ENCODE results near the gene NCEH1. TPM values are rescaled to one million over a fixed set of nuclear protein-coding genes. Genes with fewer than 3 reads are reported as not detected.

NCEH1 gene
- total RNA-seq, 1 donor from 2014 or later, result 1.6 TPM

DNA sequence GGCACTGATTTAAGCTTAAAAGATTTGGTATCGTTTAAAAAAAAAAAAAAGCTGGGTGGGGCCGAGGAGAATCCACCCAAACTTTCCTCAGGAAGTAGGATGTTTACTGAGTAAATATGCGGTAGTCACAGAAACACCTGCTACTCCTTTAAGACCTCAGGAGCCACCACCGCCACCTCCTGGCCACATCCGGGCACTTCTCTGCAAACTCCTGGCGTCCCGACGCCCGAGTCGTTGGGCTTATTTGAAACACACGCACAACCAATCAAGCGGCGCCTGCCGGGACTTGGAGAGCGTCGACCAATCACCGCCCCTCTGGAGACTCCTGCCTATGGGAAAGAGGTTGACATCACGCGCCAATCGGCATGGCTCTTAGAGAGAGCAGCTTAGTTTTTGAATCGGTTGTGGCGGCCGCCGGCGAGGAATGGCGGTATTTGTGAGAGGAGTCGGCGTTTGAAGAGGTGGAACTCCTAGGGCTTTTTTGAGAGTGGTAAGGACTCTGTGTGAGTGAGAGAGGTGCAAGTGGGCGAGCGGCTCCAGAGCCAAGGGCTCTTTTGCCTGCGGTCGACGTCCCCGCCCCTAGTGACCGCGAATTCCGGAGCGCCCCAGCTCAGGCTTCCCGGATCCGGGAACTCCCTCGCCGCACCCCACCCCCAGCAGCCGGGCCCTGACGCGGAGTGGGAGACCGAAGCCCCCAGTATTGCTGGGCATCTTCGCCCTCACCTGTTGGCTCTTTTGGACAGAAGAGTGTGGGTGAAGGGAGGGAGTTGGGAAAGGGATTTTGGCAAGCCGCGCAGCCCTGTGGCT, 39.7 kb upstream of the NCEH1 start, which contains the start of gene ECT2:
Gene ECT2 (plus strand): TSS at position 359 of the 807 bp plus-strand sequence. CDS start 3,805 bp downstream, outside the sequence.
- H3K27ac Mint-ChIP-seq, result peak within 1 kb of the TSS; percentile 99
- H3K4me3 Mint-ChIP-seq, result peak within 1 kb of the TSS; percentile 98
- H3K36me3 Mint-ChIP-seq, result no peaks in the 10 kb centered on the region
- H3K4me1 Mint-ChIP-seq, result peaks cover 13% of the 10 kb centered on the region
- peak; percentile 93 for DNase-seq (ENCODE audit: low spot score in 2 of 2, unreplicated experiment in 2 of 2)
- TF ChIP-seq, protein P1, sequence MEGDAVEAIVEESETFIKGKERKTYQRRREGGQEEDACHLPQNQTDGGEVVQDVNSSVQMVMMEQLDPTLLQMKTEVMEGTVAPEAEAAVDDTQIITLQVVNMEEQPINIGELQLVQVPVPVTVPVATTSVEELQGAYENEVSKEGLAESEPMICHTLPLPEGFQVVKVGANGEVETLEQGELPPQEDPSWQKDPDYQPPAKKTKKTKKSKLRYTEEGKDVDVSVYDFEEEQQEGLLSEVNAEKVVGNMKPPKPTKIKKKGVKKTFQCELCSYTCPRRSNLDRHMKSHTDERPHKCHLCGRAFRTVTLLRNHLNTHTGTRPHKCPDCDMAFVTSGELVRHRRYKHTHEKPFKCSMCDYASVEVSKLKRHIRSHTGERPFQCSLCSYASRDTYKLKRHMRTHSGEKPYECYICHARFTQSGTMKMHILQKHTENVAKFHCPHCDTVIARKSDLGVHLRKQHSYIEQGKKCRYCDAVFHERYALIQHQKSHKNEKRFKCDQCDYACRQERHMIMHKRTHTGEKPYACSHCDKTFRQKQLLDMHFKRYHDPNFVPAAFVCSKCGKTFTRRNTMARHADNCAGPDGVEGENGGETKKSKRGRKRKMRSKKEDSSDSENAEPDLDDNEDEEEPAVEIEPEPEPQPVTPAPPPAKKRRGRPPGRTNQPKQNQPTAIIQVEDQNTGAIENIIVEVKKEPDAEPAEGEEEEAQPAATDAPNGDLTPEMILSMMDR (IDR thresholded peaks at IDR 0.05; ENCODE audit: unreplicated experiment), result peak; percentile 66
- H3K9me3 Mint-ChIP-seq, result no peaks in the 10 kb centered on the region
- no peaks in the 10 kb centered on the region for H3K27me3 Mint-ChIP-seq (ENCODE audit: low read depth)

GRCh38 chr3:172750069-172750367, 39.2 kb upstream of the NCEH1 start:
- H3K4me1 Mint-ChIP-seq, result peaks cover 13% of the 10 kb centered on the region
- DNase-seq (ENCODE audit: low spot score in 2 of 2, unreplicated experiment in 2 of 2), result no peak
- H3K4me3 Mint-ChIP-seq, result peak overlapping the region; percentile 98
- no peaks in the 10 kb centered on the region for H3K9me3 Mint-ChIP-seq
- no peaks in the 10 kb centered on the region for H3K36me3 Mint-ChIP-seq
- TF ChIP-seq, protein P1 (IDR thresholded peaks at IDR 0.05; ENCODE audit: unreplicated experiment), result no peak
- peak overlapping the region; percentile 99 for H3K27ac Mint-ChIP-seq
- no peaks in the 10 kb centered on the region for H3K27me3 Mint-ChIP-seq (ENCODE audit: low read depth)

- TF ChIP-seq, protein P1 (IDR thresholded peaks at IDR 0.05; ENCODE audit: unreplicated experiment), result no peak
- no peaks in the 10 kb centered on the region for H3K9me3 Mint-ChIP-seq
- H3K4me1 Mint-ChIP-seq, result peaks cover 13% of the 10 kb centered on the region
- H3K27me3 Mint-ChIP-seq (ENCODE audit: low read depth), result no peaks in the 10 kb centered on the region
- H3K4me3 Mint-ChIP-seq, result peak overlapping the region; percentile 98
- no peak overlapping the region for H3K27ac Mint-ChIP-seq
- H3K36me3 Mint-ChIP-seq, result no peaks in the 10 kb centered on the region
- DNase-seq (ENCODE audit: low spot score in 2 of 2, unreplicated experiment in 2 of 2), result no peak
Observed at GRCh38 chr3:172749230-172749965, 38.5 kb upstream of the NCEH1 start.

GRCh38 chr3:172746475-172746874, 35.6 kb upstream of the NCEH1 start:
- H3K27ac Mint-ChIP-seq, result no peak overlapping the region
- H3K4me3 Mint-ChIP-seq, result no peak overlapping the region
- H3K36me3 Mint-ChIP-seq, result no peaks in the 10 kb centered on the region
- TF ChIP-seq, protein P1 (IDR thresholded peaks at IDR 0.05; ENCODE audit: unreplicated experiment), result no peak
- H3K4me1 Mint-ChIP-seq, result peaks cover 4% of the 10 kb centered on the region
- H3K9me3 Mint-ChIP-seq, result no peaks in the 10 kb centered on the region
- DNase-seq (ENCODE audit: low spot score in 2 of 2, unreplicated experiment in 2 of 2), result no peak
- no peaks in the 10 kb centered on the region for H3K27me3 Mint-ChIP-seq (ENCODE audit: low read depth)

DNA sequence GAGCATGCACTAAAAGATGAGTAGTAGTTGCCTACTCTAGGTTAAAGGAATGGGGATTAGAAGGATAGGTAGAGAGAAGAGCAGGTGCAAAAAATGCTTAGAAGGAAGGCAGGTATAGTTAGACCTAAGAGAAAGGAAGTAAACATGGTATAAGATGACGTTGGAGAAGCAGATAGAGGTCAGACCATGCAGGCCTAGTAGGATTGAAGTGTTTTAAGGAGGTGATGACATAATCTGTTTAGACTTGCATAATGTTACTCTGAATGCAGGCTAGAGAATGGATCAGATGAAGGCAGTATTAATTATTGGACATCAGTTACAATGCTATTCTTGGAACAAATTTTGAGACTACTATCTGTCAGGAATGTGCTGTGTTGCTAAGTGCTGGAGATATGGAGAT, 28.6 kb upstream of the NCEH1 start:
- Mint-ChIP-seq H3K27me3 (ENCODE audit: low read depth) (no peaks in the 10 kb centered on the region), H3K27ac (no peak overlapping the region), H3K36me3 (no peaks in the 10 kb centered on the region), H3K4me1 (no peaks in the 10 kb centered on the region), H3K4me3 (no peak overlapping the region), H3K9me3 (peaks cover 4% of the 10 kb centered on the region)
- TF ChIP-seq, protein P1 (IDR thresholded peaks at IDR 0.05; ENCODE audit: unreplicated experiment), result no peak
- no peak for DNase-seq (ENCODE audit: low spot score in 2 of 2, unreplicated experiment in 2 of 2)
